Esophagus squamous epithelium (tissue), 4 donors: Measurements from ENCODE around the gene ZNF319.

ENCODE experiments used
- POLR2A ChIP-seq, 4 donors: fragments of 450-650 bp; IDR thresholded peaks; one replicate each; pipeline ENCODE4 v1.6.1; 2017; ENCODE audit warnings: antibody characterized with exemption in 4 of 4, mild to moderate bottlenecking in 4 of 4, moderate library complexity in 3 of 4
- TF ChIP-seq, protein P1 (sequence below), 6 experiments: fragments of 450-650 bp in 4 of 6; fragments of 200-600 bp in 2 of 6; sonication (generic) in 2 of 6; IDR thresholded peaks; one replicate each; pipeline ENCODE4 v1.5.1; 2016 to 2019; ENCODE audit warnings: antibody characterized with exemption in 6 of 6, mild to moderate bottlenecking in 4 of 6, moderate library complexity in 4 of 6

DNA sequence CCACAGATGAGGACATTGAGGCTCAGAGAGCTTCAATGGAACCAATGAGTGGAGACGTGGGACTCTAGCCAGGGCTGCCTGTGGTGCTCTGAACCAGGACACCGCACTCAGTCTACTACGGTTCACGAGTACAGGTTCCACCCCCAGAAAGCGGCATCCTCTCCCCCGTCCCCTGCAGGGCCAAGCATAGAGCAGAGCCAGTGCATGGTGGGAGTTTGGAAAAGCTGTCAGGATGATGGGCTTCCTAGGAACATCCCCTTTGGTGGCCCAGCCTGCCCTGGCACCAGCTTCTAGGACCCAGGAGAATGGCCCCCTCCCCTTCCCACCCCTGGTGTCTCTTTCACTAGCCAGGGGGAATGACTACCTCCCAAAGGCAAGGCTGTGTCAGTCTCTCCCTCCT, 8.4 kb downstream of the ZNF319 start:
- TF ChIP-seq, protein P1, sequence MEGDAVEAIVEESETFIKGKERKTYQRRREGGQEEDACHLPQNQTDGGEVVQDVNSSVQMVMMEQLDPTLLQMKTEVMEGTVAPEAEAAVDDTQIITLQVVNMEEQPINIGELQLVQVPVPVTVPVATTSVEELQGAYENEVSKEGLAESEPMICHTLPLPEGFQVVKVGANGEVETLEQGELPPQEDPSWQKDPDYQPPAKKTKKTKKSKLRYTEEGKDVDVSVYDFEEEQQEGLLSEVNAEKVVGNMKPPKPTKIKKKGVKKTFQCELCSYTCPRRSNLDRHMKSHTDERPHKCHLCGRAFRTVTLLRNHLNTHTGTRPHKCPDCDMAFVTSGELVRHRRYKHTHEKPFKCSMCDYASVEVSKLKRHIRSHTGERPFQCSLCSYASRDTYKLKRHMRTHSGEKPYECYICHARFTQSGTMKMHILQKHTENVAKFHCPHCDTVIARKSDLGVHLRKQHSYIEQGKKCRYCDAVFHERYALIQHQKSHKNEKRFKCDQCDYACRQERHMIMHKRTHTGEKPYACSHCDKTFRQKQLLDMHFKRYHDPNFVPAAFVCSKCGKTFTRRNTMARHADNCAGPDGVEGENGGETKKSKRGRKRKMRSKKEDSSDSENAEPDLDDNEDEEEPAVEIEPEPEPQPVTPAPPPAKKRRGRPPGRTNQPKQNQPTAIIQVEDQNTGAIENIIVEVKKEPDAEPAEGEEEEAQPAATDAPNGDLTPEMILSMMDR (IDR thresholded peaks at IDR 0.05) = no peak
- no peak for TF ChIP-seq POLR2A (IDR thresholded peaks at IDR 0.05)
